Measurements from ENCODE around the gene GK. TPM values are rescaled to one million over a fixed set of nuclear protein-coding genes. Genes with fewer than 3 reads are reported as not detected.

The GK gene
- total and polyA plus RNA-seq, 2 of the 8 experiments (the other 6 are each of a cell fraction or from before 2014, with no cell fraction given) = 2.9 to 11.2 TPM

DNA sequence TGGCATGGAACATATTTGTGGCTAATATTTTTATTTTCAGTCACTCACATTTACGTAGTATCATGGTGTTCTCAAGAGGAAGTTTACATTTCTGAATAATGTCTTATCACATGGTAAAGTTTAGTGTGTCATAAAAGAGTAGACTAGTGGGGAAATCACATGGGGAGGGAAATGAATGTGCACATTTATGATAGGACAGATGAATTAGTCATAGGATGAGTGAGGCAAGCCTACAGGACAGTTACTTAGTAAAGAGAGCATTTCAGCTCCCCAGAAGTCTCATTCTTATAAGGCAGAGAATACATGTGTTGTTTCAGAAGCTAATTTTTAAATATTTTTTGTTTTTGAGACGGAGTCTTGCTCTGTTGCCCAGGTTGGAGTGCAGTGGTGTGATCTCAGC, 6.2 kb downstream of the GK start (continued):
- no peak for TF ChIP-seq CTBP2 (IDR thresholded peaks at IDR 0.05; ENCODE audit: borderline replicate concordance, insufficient read depth, insufficient read length, low read length)

Measured in H1 (cell line).